HFF-Myc (cell line): ENCODE measurements around the gene RNF130.

Experiments used
- DNase-seq: peaks from one replicate; pipeline ENCODE4 v3.0.0-alpha.2; 2011; ENCODE audit warnings: low read depth; ENCODE audit errors: extremely low read depth
- H3K4me3 ChIP-seq: replicated peaks from 2 replicates; pipeline ENCODE4 v1.5.1; 2011; ENCODE audit warnings: low read depth, mild to moderate bottlenecking, control low read depth, low read length
- CTCF ChIP-seq: IDR thresholded peaks from 2 replicates; pipeline ENCODE4 v1.5.1; 2012; ENCODE audit warnings: mild to moderate bottlenecking, low read depth, low read length, control low read depth; ENCODE audit errors: missing control alignments

Gene RNF130

GRCh38 chr5:179909224-179909623, 162.3 kb downstream of the RNF130 start:
- H3K4me3 ChIP-seq = no peak overlapping the region
- no peak for DNase-seq
- TF ChIP-seq CTCF = no peak

GRCh38 chr5:179908528-179908927, 163.0 kb downstream of the RNF130 start:
- no peak overlapping the region for H3K4me3 ChIP-seq
- no peak for DNase-seq
- TF ChIP-seq CTCF = no peak

GRCh38 chr5:179907556-179908324, 163.8 kb downstream of the RNF130 start, which contains the start of gene TBC1D9B:
TBC1D9B (minus strand) TSS chr5:179907897; CDS start chr5:179907821, 76 bp downstream.
- TF ChIP-seq CTCF = no peak
- DNase-seq = no peak
- peak within 1 kb of the TSS; percentile 77 for H3K4me3 ChIP-seq

GRCh38 chr5:179906795-179907555, 164.6 kb downstream of the RNF130 start:
- no peak for DNase-seq
- H3K4me3 ChIP-seq = peak overlapping the region; percentile 77
- no peak for TF ChIP-seq CTCF

- no peak for TF ChIP-seq CTCF
- H3K4me3 ChIP-seq = peak overlapping the region; percentile 77
- no peak for DNase-seq
These were observed 165.2 kb downstream of the RNF130 start for GRCh38 chr5:179906294-179906794.

GRCh38 chr5:179905161-179905560, 166.4 kb downstream of the RNF130 start:
- no peak for DNase-seq
- no peak overlapping the region for H3K4me3 ChIP-seq
- TF ChIP-seq CTCF = no peak
